GM12891 (cell line): ENCODE data around the gene F10.
"Not testable (repeated sequence)": the region's sequence is repeated elsewhere in the genome, so short reads cannot be mapped to it uniquely, and the experiment has no call there.

Source experiments
- DNase-seq: peaks from one replicate; pipeline ENCODE4 v3.0.0; 2011; ENCODE audit warnings: low spot score; ENCODE audit not compliant: insufficient read length
- FAIRE-seq: peaks from 2 replicates; lab custom pipeline; 2011; peaks lifted over from hg19 to GRCh38; lab: Jason Lieb, UNC
- PAX5 ChIP-seq: IDR thresholded peaks from 2 replicates; pipeline ENCODE4 v1.6.1; 2011; ENCODE audit warnings: low read length, moderate library complexity, mild to moderate bottlenecking; ENCODE audit not compliant: insufficient read depth, severe bottlenecking
- POLR2A ChIP-seq: IDR thresholded peaks from 2 replicates; pipeline ENCODE4 v1.6.1; 2011; ENCODE audit warnings: low read depth, low read length, control low read depth
- POLR2AphosphoS5 ChIP-seq: IDR thresholded peaks from 2 replicates; pipeline ENCODE4 v1.6.1; 2011; ENCODE audit warnings: low read depth, low read length, control low read depth
- POU2F2 ChIP-seq: IDR thresholded peaks from 2 replicates; pipeline ENCODE4 v1.6.1; 2011; ENCODE audit warnings: low read depth, mild to moderate bottlenecking, control low read depth, low read length, moderate library complexity
- SPI1 ChIP-seq: IDR thresholded peaks from 2 replicates; pipeline ENCODE4 v1.6.1; 2011; ENCODE audit warnings: low read depth, low read length, control low read depth
- TAF1 ChIP-seq: IDR thresholded peaks from 2 replicates; pipeline ENCODE4 v1.6.1; 2011; ENCODE audit warnings: low read depth, low read length, control low read depth

The F10 gene

DNA sequence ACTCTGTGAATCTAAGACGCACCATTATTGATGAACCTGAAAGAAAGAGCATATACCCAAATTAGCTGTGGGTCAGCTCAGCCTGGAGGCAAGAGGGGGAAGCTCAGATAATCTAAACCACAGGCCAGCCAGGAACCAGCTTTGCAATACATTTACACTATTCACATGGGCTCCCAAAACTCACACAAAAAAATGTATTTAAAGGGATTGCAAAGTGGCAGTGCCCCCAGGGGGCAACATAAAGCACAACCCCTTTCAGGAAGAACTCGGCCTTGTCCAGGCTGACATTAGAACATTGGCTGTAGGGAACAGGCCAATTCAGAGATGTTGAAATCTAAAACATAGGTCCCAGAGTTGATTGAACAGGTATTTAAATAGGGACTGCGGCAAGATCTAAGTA, 32.6 kb downstream of the F10 start:
- DNase-seq (no peak), FAIRE-seq (no peak)
- TF ChIP-seq POLR2AphosphoS5 (no peak), TAF1 (no peak), SPI1 (no peak), POLR2A (no peak), POU2F2 (no peak), PAX5 (no peak)

DNA sequence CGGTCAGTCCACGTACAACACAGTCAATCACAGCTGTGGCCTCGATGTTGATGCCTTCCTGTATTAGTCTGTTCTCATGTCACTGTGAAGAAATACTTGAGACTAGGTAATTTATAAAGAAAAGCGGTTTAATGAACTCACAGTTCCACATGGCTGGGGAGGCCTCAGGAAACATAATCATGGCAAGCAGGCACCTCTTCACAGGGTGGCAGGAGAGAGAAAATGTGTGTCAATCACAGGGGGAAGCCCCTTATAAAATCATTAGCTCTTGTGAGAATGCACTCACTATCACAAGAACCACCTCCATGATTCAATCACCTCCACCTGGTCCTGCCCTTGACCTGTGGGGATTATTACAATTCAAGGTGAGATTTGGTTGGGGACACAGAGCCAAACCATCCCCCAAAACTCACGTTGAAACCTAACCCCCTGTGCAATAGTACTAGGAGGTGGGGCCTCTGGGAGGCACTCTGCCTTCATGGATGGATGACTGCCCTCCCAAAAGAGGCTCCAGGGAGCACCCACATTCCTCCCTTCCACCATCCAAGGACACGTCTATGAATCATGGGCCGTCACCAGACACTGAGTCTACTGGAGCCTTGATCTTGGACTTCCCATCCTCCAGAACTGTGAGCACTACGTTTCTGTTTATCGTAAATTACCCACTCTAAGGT, 33.5 kb downstream of the F10 start:
- FAIRE-seq (no peak), DNase-seq (no peak)
- TF ChIP-seq POU2F2 (no peak), SPI1 (no peak), TAF1 (no peak), POLR2AphosphoS5 (no peak), PAX5 (no peak), POLR2A (no peak)

DNA sequence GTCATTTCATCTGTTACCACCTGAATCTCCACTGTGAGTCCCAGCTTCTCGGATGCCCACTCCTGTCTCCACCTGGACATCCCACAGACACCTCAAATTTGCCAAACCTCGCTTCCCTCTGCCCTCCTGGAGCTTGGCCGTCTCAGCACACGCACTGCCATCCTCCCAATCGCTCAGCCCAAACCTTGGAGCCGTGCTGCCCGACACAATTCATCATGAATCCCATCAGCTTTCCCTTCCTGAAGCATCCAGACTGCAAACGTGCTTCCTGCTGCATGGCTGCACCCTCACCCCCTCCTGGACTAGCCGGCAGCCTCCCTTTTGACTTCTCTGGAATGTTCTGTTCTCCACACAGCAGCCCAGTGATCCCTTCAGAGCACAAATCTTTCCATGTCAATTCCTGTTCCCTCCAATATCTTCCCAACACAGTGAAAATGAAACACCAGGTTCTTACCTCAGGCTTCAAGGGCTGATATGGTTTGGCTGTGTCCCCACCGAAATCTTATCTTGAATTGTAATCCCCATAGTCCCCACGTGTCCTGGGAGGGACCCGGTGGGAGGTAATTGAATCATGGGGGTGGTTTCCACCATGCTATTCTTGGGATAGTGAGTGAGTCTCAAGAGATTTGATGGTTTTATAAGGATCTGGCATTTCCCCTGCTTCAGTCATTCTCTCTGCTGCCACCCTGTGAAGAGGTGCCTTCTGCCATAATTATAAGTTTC, 34.8 kb downstream of the F10 start:
- DNase-seq, result no peak
- no peak for TF ChIP-seq POLR2A
- no peak for FAIRE-seq

DNA sequence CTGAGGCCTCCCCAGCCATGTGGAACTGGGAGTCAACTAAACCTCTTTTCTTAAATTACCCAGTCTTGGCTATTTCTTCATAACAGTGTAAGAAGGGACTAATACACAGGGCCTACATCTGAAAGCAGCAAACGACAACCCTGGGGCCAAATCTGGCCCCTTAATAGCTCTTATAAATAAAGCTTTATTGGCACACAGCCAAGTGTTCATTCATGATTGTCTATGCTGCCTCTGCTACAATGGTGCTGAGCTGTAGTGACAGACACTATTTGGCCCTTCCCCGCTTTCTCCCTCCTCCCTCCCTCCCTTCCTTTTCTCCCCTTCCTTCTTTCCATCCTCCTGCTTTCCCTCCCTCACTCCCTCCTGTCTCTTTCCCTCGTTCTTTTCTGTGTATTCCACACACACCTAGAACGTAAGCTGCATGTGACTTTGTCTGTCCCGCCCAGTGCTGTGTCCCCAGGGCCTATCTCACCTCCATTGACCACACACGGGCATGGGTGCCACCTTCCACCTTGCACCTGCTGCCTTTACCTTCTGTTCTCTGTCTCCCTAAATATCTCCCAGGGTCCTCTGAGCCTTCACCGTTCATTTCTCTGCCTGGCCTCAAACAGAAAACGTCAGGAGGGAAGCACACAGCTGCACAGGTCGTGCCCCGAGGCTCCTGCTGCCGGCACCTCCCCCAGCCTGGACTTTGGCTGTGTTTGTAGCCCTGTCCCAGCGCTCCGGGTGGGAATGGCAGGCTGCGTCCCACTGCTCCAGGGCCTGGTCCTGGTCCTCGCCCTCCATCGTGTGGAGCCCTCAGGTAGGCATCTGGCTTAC, 35.5 kb downstream of the F10 start, which contains the start of gene PROZ:
PROZ (plus strand) TSS at position 720 of the 819 bp plus-strand sequence; CDS start at position 733, 13 bp downstream.
- no peak for DNase-seq
- FAIRE-seq, result no peak

DNA sequence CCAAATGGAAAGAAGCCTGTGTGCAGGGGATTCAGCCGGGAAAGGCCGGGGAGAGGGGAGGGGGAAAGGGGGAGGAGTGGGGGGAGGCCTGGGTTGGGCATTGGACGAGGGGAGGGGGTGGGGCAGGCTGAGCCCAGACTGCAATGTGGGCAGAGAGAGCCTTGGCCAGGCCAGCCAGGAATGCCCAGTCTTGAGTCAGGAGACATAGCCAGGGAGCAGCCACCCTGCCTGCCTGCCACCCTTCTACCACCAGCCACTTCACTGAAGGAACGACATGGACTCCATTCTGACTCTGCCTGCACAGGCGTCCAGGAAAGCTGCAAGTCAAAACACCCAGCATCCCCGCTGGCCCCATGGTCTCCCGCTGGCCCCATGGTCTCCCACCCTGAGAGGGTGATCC, 36.3 kb downstream of the F10 start:
- no peak for DNase-seq
- no peak for FAIRE-seq
- no peak for TF ChIP-seq SPI1
- TF ChIP-seq POLR2A, result no peak
- no peak for TF ChIP-seq POU2F2
- no peak for TF ChIP-seq POLR2AphosphoS5
- TF ChIP-seq TAF1, result no peak
- no peak for TF ChIP-seq PAX5

More for the DNA sequence above, 35.5 kb downstream of the F10 start, which contains the start of gene PROZ:
- TF ChIP-seq POU2F2 (no peak), POLR2AphosphoS5 (no peak), POLR2A (no peak), SPI1 (no peak)

DNA sequence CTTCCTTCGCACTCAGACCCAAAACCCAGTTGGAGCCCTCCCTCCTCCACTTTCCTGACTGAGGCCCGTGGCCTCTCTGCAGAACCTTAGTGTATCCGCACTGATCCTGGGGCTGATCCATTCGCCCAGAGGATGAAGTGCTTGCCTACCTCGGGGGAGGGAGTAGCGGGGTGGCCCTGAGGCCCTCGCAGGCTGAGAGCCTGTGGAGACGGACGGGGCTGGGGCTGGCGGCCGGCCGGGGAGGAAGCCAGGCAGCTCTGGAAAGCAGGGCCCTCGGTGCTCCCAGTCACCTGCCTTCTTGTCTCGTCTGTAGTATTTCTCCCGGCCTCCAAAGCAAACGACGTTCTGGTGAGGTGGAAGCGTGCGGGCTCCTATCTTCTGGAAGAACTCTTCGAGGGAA, 37.1 kb downstream of the F10 start:
- TF ChIP-seq TAF1, result no peak
- TF ChIP-seq POLR2AphosphoS5, result no peak
- FAIRE-seq, result no peak

DNA sequence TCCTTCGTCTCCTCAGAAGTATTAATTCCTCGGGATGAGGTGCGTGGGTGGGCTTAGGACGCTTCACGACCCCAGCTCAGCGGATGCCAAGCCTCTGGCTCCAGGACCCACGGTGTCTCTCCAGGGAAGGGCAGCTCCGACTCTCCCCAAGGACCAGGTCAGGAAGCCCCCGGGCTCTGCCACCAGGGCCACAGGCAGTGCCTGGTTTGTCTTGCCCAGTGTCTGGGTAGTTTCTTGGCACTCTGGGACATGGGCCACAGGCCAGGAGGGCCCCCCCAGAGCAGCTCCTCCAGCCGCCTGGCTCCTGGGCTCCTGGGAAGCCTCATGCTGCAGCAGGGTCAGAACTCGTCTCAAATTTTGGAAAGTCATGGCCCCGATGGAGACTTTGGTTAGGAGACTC, 38.4 kb downstream of the F10 start:
- FAIRE-seq (no peak), DNase-seq (no peak)
- TF ChIP-seq PAX5, result no peak
- no peak for TF ChIP-seq POLR2AphosphoS5
- TF ChIP-seq POU2F2, result no peak
- no peak for TF ChIP-seq SPI1
- TF ChIP-seq TAF1, result no peak

More for the DNA sequence above, 37.1 kb downstream of the F10 start:
- no peak for DNase-seq

DNA sequence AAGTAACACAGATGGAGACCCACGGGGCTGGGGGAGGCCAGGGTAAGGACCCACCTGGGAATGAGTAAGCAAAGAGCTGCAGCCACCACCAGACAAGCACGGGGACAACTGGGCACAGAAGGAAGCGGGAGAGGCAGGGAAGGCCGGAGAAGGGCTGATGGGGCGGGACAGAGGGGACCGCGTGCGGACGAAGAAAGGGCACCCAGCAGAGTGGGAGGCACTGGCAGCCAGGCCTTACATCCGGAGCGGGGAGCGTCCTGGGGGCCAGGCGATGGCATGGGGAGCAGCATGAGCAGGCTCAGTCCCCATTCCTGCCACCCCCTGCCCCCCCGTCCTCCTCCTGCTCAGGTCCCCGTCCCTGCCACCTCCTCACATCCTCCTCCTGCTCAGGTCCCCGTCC, 38.8 kb downstream of the F10 start:
- FAIRE-seq, result no peak
- TF ChIP-seq POLR2A (no peak), POU2F2 (no peak), TAF1 (no peak)
- no peak for DNase-seq

DNA sequence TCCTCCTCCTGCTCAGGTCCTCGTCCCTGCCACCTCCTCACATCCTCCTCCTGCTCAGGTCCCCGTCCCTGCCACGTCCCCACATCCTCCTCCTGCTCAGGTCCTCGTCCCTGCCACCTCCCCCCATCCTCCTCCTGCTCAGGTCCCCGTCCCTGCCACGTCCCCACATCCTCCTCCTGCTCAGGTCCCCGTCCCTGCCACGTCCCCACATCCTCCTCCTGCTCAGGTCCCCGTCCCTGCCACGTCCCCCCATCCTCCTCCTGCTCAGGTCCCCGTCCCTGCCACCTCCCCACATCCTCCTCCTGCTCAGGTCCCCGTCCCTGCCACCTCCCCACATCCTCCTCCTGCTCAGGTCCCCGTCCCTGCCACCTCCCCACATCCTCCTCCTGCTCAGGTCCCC, 39.4 kb downstream of the F10 start:
- not testable (repeated sequence) for FAIRE-seq, DNase-seq
